ENCODE measurements around the gene HOXA7. TPM values are rescaled to one million over a fixed set of nuclear protein-coding genes. Genes with fewer than 3 reads are reported as not detected.

The HOXA7 gene
- polyA plus RNA-seq, 1 experiment = 4.4 TPM

GRCh38 chr7:27160546-27161213, 4.2 kb upstream of the HOXA7 start:
- no peak for DNase-seq (ENCODE audit: low read depth)
- ChIA-PET POLR2A (interaction anchor here (0.6 kb wide), 2 partner anchors 32 to 35 kb away, joined by 3 to 12 read pairs; no protein-coding TSS in a partner anchor), CTCF (interaction anchor here (0.6 to 4.0 kb wide), 32 partner anchors 10 to 1268 kb away, joined by 3 to 74 read pairs (median 4); partner anchors contain the start of genes HOXA10, HOXA3 and HOXA5)
- H3K36me3 ChIP-seq (ENCODE audit: control insufficient read depth, insufficient read depth, low read length) = peaks cover 14% of the 10 kb centered on the region
- no peaks in the 10 kb centered on the region for H3K27me3 ChIP-seq (ENCODE audit: control insufficient read depth, insufficient read depth, low read length)
- peak; percentile 98 for TF ChIP-seq CTCF (IDR thresholded peaks at IDR 0.05; ENCODE audit: insufficient read depth, low read depth, low read length)
- peak overlapping the region; percentile 72 for H3K4me3 ChIP-seq (ENCODE audit: low read depth, low read length)

- no peak overlapping the region for H3K4me3 ChIP-seq (ENCODE audit: low read depth, low read length)
- H3K27me3 ChIP-seq (ENCODE audit: control insufficient read depth, insufficient read depth, low read length) = no peaks in the 10 kb centered on the region
- ChIA-PET POLR2A (no interaction called here), CTCF (interaction anchor here (0.6 to 4.0 kb wide), 23 partner anchors 9 to 1267 kb away, joined by 3 to 74 read pairs (median 5); partner anchors contain the start of genes HOXA10, HOXA3 and HOXA5)
- peaks cover 14% of the 10 kb centered on the region for H3K36me3 ChIP-seq (ENCODE audit: control insufficient read depth, insufficient read depth, low read length)
- no peak for TF ChIP-seq CTCF (IDR thresholded peaks at IDR 0.05; ENCODE audit: insufficient read depth, low read depth, low read length)
- DNase-seq (ENCODE audit: low read depth) = no peak
Observed at GRCh38 chr7:27160145-27160545, 3.7 kb upstream of the HOXA7 start.

- Histone ChIP-seq H3K36me3 (ENCODE audit: control insufficient read depth, insufficient read depth, low read length) (peaks cover 12% of the 10 kb centered on the region), H3K27me3 (ENCODE audit: control insufficient read depth, insufficient read depth, low read length) (no peaks in the 10 kb centered on the region), H3K4me3 (ENCODE audit: low read depth, low read length) (no peak overlapping the region)
- DNase-seq (ENCODE audit: low read depth) = no peak
- POLR2A ChIA-PET = no interaction called here
- CTCF ChIA-PET = interaction anchor here (0.9 to 1.5 kb wide), 6 partner anchors 8 to 478 kb away, joined by 3 to 7 read pairs (median 4); no protein-coding TSS in a partner anchor
- no peak for TF ChIP-seq CTCF (IDR thresholded peaks at IDR 0.05; ENCODE audit: insufficient read depth, low read depth, low read length)
Observed at GRCh38 chr7:27159266-27160144, 3.0 kb upstream of the HOXA7 start.

- H3K4me3 ChIP-seq (ENCODE audit: low read depth, low read length) = no peak overlapping the region
- no peak for DNase-seq (ENCODE audit: low read depth)
- H3K36me3 ChIP-seq (ENCODE audit: control insufficient read depth, insufficient read depth, low read length) = peaks cover 7% of the 10 kb centered on the region
- ChIA-PET POLR2A (no interaction called here), CTCF (interaction anchor here (0.9 to 1.5 kb wide), 6 partner anchors 8 to 477 kb away, joined by 3 to 7 read pairs (median 4); no protein-coding TSS in a partner anchor)
- no peaks in the 10 kb centered on the region for H3K27me3 ChIP-seq (ENCODE audit: control insufficient read depth, insufficient read depth, low read length)
- TF ChIP-seq CTCF (IDR thresholded peaks at IDR 0.05; ENCODE audit: insufficient read depth, low read depth, low read length) = no peak
Observed at GRCh38 chr7:27158436-27159265, 2.2 kb upstream of the HOXA7 start.
